HG03066 (cell line): ENCODE data around the gene TTLL8.

Experiments used
- ATAC-seq: cut with Tn5 transposase; IDR thresholded peaks from one replicate; pipeline ENCODE4 v1.9.1; 2021; ENCODE audit warnings: low read depth; ENCODE audit not compliant: unreplicated experiment

Gene TTLL8

GRCh38 chr22:50083462-50084079 is 25.5 kb upstream of the TTLL8 start:
- no peak for ATAC-seq

GRCh38 chr22:50082961-50083461 is 24.9 kb upstream of the TTLL8 start:
- no peak for ATAC-seq

DNA sequence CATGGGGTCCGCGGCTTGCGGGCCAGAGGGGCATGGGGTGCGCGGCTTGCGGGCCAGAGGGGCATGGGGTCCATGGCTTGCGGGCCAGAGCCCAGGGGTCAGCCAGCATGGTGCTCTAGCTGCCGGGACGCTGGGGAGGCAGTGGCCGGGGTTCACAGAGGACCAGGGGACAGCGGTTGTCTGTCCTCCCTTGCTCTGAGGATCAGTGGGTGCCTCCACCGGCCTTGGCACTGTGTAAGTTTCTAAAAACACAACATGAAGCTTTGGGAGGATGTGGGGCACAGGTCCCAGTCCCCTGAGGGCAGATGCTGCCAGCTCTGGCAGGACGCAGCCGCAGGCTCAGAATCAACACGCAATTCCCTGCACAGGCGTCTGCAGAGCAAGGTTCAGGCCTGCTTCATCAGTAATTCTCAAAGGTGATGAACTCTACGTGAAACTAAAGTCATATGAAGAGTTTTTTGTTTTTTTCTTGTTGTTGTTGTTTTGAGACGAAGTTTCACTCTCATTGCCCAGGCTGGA is 24.2 kb upstream of the TTLL8 start:
- no peak for ATAC-seq

DNA sequence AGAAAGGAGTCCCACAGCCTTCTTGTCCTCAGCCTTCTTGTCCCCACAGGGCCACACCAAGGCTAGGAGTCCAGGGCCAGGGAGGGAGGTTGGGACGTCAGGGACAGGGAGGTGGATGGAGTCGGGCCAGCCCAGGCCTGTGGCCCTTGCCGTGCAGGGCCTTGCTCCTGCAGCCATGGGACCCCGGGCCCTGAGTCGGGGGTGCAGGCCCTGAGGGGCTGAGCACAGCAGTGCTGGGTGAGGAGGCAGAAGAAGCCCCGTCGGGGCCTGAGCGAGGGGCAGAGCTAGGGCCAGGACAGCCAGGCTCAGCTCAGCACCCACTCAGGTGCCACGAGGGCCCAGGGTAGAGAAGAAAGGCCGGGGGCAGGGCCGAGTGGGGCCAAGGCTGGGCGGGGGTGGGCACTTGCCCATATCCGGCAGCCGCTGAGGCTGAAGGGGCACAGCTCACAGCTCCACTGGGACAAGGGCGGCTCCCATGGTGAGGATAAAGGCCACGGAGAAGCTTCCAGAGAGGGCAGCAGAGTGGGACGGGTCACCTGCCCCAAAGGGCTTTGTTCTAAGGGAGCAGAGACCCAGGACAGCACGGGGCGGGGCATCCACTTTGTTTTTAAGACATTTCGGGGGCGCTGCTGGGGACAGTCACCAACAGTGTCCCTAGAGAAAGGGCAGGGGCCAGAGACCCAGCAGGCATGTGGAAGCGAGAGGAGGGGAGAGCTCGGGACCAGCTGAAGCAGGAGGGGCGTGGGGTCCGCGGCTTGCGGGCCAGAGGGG is 23.5 kb upstream of the TTLL8 start:
- no peak for ATAC-seq

- ATAC-seq, result no peak
Observed at GRCh38 chr22:50080077-50080465, 22.0 kb upstream of the TTLL8 start.

GRCh38 chr22:50078761-50079160 is 20.7 kb upstream of the TTLL8 start:
- ATAC-seq, result no peak

DNA sequence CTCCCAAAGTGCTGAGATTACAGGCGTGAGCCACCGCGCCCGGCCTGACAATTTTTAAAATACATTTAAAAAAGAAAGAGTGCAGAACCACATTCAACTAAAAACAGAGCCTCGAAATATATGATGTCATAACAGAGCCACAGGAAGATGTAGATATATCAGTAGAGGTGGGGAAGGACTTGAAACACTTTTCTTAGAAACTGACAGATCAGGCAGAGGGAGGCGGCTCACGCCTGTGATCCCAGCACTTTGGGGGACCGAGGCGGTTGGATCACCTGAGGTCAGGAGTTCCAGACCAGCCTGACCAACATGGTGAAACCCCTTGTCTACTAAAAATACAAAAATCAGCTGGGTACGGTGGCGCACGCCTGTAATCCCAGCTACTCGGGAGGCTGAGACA is 20.1 kb upstream of the TTLL8 start:
- no peak for ATAC-seq

DNA sequence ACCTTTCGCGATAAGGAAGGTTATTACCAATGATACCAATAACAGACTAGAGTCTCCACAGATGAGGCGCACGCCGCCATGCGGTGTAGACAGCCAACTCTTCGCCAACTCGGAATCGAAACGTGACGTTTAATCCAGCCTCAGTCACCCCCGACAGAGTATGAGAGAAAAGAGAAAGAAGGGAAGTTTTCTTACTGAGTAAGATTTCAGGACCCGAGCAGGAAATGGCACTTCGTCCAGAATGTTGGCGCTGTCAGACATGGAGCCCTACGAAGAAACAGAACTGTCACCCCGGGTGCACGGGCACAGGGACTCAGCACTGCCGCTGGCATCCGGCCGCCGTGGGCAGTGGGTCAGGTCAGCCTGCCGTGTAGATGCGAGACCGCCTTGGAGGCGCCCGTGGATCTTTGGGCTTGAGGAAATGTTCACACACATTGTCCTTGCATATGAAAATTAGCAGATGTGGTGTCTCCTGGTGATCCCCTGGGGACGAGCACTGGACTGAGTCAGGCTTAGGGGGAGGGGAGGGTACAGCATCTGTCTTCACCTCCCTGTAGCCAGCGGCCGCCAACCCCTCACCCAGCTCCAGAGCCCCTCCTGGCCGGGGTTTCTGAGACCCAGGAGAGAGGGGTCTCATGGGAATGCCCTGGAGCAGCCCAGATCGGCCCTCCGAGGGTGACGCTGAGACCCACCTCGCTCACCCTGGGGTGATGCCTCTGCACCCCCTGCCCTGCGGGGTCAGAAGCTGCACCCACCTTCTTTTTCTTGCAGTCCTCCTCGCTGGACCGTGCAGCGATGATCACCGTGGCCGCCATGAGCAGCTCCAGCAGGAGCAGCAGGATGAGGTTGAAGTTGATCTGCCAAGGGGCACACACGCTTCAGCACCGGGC is 18.8 kb upstream of the TTLL8 start:
- ATAC-seq, result no peak

DNA sequence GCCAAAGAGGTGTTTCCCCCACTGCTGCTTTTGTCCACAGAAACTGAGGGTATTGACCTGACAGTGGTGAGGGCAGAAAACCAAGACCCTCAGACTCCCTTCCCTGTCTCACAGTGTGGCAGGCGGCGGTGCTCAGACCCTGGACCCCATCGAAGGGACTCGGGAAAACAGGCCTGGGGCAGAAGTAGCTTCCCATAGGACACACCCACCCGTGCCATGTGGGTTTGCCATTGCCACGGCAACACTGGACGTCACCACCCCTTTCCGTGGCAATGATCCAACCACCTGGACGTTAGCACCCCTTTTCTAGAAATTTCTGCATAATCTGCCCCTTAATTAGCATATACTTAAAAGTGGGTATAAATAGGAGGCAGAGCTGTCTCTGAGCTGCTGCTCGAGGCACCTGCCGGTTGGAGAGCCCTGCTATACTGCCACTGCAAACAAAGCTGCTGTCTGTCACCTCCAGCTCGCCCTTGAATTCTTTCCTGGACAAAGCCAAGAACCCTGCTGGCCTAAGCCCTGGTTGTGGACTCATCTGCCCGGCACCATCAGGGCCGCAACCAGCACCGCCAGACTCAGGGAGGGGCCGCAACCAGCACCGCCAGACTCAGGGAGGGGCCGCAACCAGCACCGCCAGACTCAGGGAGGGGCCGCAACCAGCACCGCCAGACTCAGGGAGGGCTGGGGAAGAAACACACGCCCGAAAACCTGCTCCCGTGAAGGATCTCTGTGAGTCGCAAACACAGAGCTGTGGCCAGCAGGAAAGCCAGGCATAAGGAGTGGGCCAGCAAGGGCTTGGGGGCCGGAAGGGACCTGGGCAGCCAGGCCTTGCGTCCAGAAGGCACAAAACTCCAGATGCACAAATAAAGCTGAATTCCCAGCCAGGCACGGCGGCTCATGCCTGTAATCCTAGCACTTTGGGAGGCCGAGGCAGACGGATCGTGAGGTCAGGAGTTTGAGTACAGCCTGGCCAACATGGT is 16.7 kb upstream of the TTLL8 start:
- no peak for ATAC-seq

DNA sequence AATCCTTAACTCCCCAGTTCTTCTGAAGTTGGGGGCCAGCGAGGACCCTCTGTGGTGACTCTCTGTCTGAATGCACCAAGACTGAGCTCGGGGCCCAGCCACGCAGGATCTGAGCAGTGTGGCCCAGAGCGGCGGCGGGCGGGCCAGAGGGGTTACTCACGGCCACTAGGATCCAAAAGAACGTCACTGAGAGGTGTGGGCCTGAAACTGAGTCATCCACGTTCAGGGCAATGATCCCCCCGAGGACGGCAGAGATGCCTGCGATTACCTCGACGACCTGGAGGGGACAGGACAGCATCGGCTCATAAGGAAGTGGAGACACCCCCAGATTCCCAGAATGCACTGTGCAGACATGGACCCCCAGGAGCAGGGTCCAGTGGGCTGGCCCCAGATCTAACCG is 16.0 kb upstream of the TTLL8 start:
- ATAC-seq, result no peak

- ATAC-seq, result no peak
Observed at GRCh38 chr22:50072714-50073538, 14.8 kb upstream of the TTLL8 start.

GRCh38 chr22:50072167-50072555 is 14.1 kb upstream of the TTLL8 start:
- no peak for ATAC-seq

GRCh38 chr22:50071432-50072166 is 13.5 kb upstream of the TTLL8 start:
- no peak for ATAC-seq

- no peak for ATAC-seq
Observed at GRCh38 chr22:50070366-50070765, 12.3 kb upstream of the TTLL8 start.

DNA sequence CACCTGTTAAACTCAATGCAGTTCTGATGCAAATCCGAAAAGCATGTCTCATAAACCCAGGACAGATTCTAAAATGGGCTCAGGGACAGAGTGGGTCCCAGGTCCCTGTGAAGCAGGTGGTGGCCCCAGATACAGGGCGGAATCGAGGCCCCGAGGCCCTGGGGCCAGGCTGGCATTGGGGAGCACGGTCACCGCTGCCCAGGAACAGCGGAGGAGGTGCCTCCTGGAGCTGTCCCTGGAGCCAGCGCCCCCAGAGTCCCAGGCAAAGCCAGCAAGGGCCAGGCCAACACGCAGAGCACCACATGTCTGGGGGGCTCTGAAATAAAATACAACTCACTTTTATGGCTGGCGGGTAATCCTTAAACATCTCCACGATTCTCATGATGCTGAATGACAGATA is 10.0 kb upstream of the TTLL8 start:
- ATAC-seq, result no peak

- no peak for ATAC-seq
Observed at GRCh38 chr22:50067244-50067643, 9.1 kb upstream of the TTLL8 start.

- no peak for ATAC-seq
Observed at GRCh38 chr22:50064453-50064852, 6.4 kb upstream of the TTLL8 start.
